HepG2 (cell line): ENCODE measurements around the gene ARL16. TPM values are rescaled to one million over a fixed set of nuclear protein-coding genes. Genes with fewer than 3 reads are reported as not detected.

Experiments used
- ARNT2 ChIP-seq: sonication (generic); formaldehyde crosslinking; IDR thresholded peaks from 2 replicates; pipeline ENCODE4 v1.8.0; 2022; ENCODE audit warnings: mild to moderate bottlenecking, low read depth, missing genetic modification reagents, moderate library complexity
- ATF5 ChIP-seq: sonication (generic); formaldehyde crosslinking; IDR thresholded peaks from 2 replicates; pipeline ENCODE4 v1.4.0; 2020; ENCODE audit warnings: mild to moderate bottlenecking, low read depth, missing genetic modification reagents
- BRF2 ChIP-seq: sonication (generic); formaldehyde crosslinking; IDR thresholded peaks from 2 replicates; pipeline ENCODE4 v1.8.1; 2022; ENCODE audit warnings: mild to moderate bottlenecking, missing genetic modification reagents
- CREBL2 ChIP-seq: sonication (generic); formaldehyde crosslinking; IDR thresholded peaks from 2 replicates; pipeline ENCODE4 v1.8.1; 2023; ENCODE audit warnings: missing genetic modification reagents, mild to moderate bottlenecking, borderline replicate concordance
- HOXA5 ChIP-seq: sonication (generic); formaldehyde crosslinking; IDR thresholded peaks from 2 replicates; pipeline ENCODE4 v1.4.0; 2020; ENCODE audit warnings: missing genetic modification reagents
- HOXA9 ChIP-seq: sonication (generic); formaldehyde crosslinking; IDR thresholded peaks from 2 replicates; pipeline ENCODE4 v1.8.1; 2022; ENCODE audit warnings: missing genetic modification reagents, mild to moderate bottlenecking, moderate library complexity, borderline replicate concordance
- LBX2 ChIP-seq: sonication (generic); formaldehyde crosslinking; IDR thresholded peaks from 2 replicates; pipeline ENCODE4 v1.5.0; 2020; ENCODE audit warnings: missing genetic modification reagents, mild to moderate bottlenecking, borderline replicate concordance
- MATR3 ChIP-seq: sonication (generic); formaldehyde crosslinking; IDR thresholded peaks from 2 replicates; pipeline ENCODE4 v1.4.0; 2020; ENCODE audit warnings: missing genetic modification reagents
- MBD4 ChIP-seq: IDR thresholded peaks from 2 replicates; pipeline ENCODE4 v1.6.1; 2012; ENCODE audit warnings: low read length, inconsistent platforms, borderline replicate concordance
- MBNL3 ChIP-seq: fragments of 250-450 bp; sonication (Bioruptor Pico); conservative IDR thresholded peaks from 2 replicates; pipeline ENCODE4 v1.8.0; 2022; ENCODE audit warnings: mild to moderate bottlenecking, inconsistent platforms
- MIER3 ChIP-seq: IDR thresholded peaks from 2 replicates; pipeline ENCODE4 v1.6.1; 2016; ENCODE audit warnings: missing compliant biosample characterization, borderline replicate concordance
- MTERF4 ChIP-seq: sonication (generic); formaldehyde crosslinking; IDR thresholded peaks from 2 replicates; pipeline ENCODE4 v1.8.0; 2023; ENCODE audit warnings: mild to moderate bottlenecking, missing genetic modification reagents
- PCBP2 ChIP-seq: fragments of 200-400 bp; formaldehyde crosslinking; optimal IDR thresholded peaks from 2 replicates; pipeline ENCODE3; 2018; ENCODE audit warnings: low read length, low read depth; ENCODE audit not compliant: poor library complexity, severe bottlenecking
- PHF20 ChIP-seq: sonication (generic); formaldehyde crosslinking; IDR thresholded peaks from 2 replicates; pipeline ENCODE4 v1.5.0; 2020; ENCODE audit warnings: mild to moderate bottlenecking, missing genetic modification reagents
- RNF219 ChIP-seq: sonication (generic); formaldehyde crosslinking; IDR thresholded peaks from 2 replicates; pipeline ENCODE4 v1.5.0; 2020; ENCODE audit warnings: mild to moderate bottlenecking, missing genetic modification reagents
- RXRB ChIP-seq: IDR thresholded peaks from 2 replicates; pipeline ENCODE4 v1.6.1; 2016; ENCODE audit warnings: borderline replicate concordance, missing genetic modification reagents, missing compliant biosample characterization
- THRA ChIP-seq: sonication (generic); formaldehyde crosslinking; IDR thresholded peaks from 2 replicates; pipeline ENCODE4 v1.4.0; 2020; ENCODE audit warnings: missing genetic modification reagents, borderline replicate concordance
- YEATS2 ChIP-seq: sonication (generic); formaldehyde crosslinking; IDR thresholded peaks from 2 replicates; pipeline ENCODE4 v1.4.0; 2020; ENCODE audit warnings: missing genetic modification reagents, borderline replicate concordance
- ZNF101 ChIP-seq: sonication (generic); formaldehyde crosslinking; IDR thresholded peaks from 2 replicates; pipeline ENCODE4 v1.4.0; 2020; ENCODE audit warnings: mild to moderate bottlenecking, low read depth, missing genetic modification reagents, borderline replicate concordance
- ZNF136 ChIP-seq: sonication (generic); formaldehyde crosslinking; IDR thresholded peaks from 2 replicates; pipeline ENCODE4 v1.8.1; 2022; ENCODE audit warnings: low read depth, mild to moderate bottlenecking, moderate library complexity, missing genetic modification reagents
- ZNF138 ChIP-seq: sonication (generic); formaldehyde crosslinking; IDR thresholded peaks from 2 replicates; pipeline ENCODE4 v1.5.0; 2020; ENCODE audit warnings: mild to moderate bottlenecking, low read depth, missing genetic modification reagents
- ZNF180 ChIP-seq: sonication (generic); formaldehyde crosslinking; IDR thresholded peaks from 2 replicates; pipeline ENCODE4 v1.4.0; 2020; ENCODE audit warnings: low read depth, missing genetic modification reagents, borderline replicate concordance
- ZNF33A ChIP-seq: sonication (generic); formaldehyde crosslinking; IDR thresholded peaks from 2 replicates; pipeline ENCODE4 v1.5.1; 2020; ENCODE audit warnings: missing genetic modification reagents, mild to moderate bottlenecking, moderate library complexity, borderline replicate concordance
- ZNF644 ChIP-seq: IDR thresholded peaks from 2 replicates; pipeline ENCODE4 v1.6.1; 2016; ENCODE audit warnings: low read depth
- polyA plus RNA-seq, 8 experiments: library from polyadenylated mRNA; depleted of rRNA in 3 of 8; stranded (reverse) in 7 of 8; unstranded in 1 of 8; fragments of >200 nt; fragmentation: Illumina TruSeq in 4 of 8; extraction: Trizol in 4 of 8; gene quantifications; 2 replicates each; pipeline versions ENCODE4 v1.2.1 to v1.2.3, GENCODE V29; 2011 to 2016; ENCODE audit warnings: low read depth in 4 of 8, missing spikeins in 1 of 8, mixed read lengths in 1 of 8; ENCODE audit not compliant: insufficient read depth in 1 of 8
- total RNA-seq, 5 experiments: library from RNA; depleted of rRNA; stranded (reverse); fragments of >200 nt; fragmentation: Illumina TruSeq; extraction: Trizol; gene quantifications; 2 replicates each; pipeline ENCODE4 v1.2.3, GENCODE V29; 2016; ENCODE audit warnings: low read depth in 1 of 5

Gene ARL16
- total and polyA plus RNA-seq, 2 of the 13 experiments (the other 11 are each of a cell fraction or from before 2014, with no cell fraction given), result 20.8 to 30.8 TPM

GRCh38 chr17:81683208-81683583 lies 401 bp downstream of the ARL16 start (continued):
- no peak for TF ChIP-seq ATF5 (CRISPR knock-in tag)
- no peak for TF ChIP-seq ZNF33A (CRISPR knock-in tag)
- TF ChIP-seq THRA (CRISPR knock-in tag), result no peak
- no peak for TF ChIP-seq PCBP2
- TF ChIP-seq CREBL2 (CRISPR knock-in tag), result 0 out of 2 replicates have a peak, but pooled peaks have one; percentile 85
- TF ChIP-seq YEATS2 (CRISPR knock-in tag), result no peak
- TF ChIP-seq LBX2, result no peak
- TF ChIP-seq HOXA9 (CRISPR knock-in tag), result 0 out of 2 replicates have a peak, but pooled peaks have one; percentile 3
- no peak for TF ChIP-seq PHF20
- TF ChIP-seq ZNF101 (CRISPR knock-in tag), result no peak
- no peak for TF ChIP-seq ZNF136
- TF ChIP-seq ZNF644 (CRISPR knock-in tag), result no peak
- TF ChIP-seq HOXA5 (CRISPR knock-in tag), result no peak
- TF ChIP-seq MBNL3, result no peak
- TF ChIP-seq MTERF4 (CRISPR knock-in tag), result no peak
- TF ChIP-seq RXRB (CRISPR knock-in tag), result no peak
- no peak for TF ChIP-seq ZNF180 (CRISPR knock-in tag)
- TF ChIP-seq BRF2 (CRISPR knock-in tag), result no peak
- no peak for TF ChIP-seq MBD4
- TF ChIP-seq MATR3 (CRISPR knock-in tag), result no peak
- TF ChIP-seq ARNT2 (CRISPR knock-in tag), result no peak
- no peak for TF ChIP-seq RNF219
- 0 out of 2 replicates have a peak, but pooled peaks have one; percentile 5 for TF ChIP-seq ZNF138 (CRISPR knock-in tag)
- no peak for TF ChIP-seq MIER3
